Neural cell (in vitro differentiated cells): Measurements from ENCODE around the gene PIGL.

Experiments
- CTCF ChIP-seq: fragments of 450-650 bp; IDR thresholded peaks from 2 replicates; pipeline ENCODE4 v1.5.1; 2014; ENCODE audit warnings: antibody characterized with exemption, mild to moderate bottlenecking, moderate library complexity; ENCODE audit not compliant: poor library complexity, severe bottlenecking
- POLR2AphosphoS5 ChIP-seq: IDR thresholded peaks from 2 replicates; pipeline ENCODE4 v1.6.1; 2012

GRCh38 chr17:16322636-16323035, 105.6 kb downstream of the PIGL start:
- TF ChIP-seq CTCF = no peak
- TF ChIP-seq POLR2AphosphoS5 = no peak
